Measurements from ENCODE around the gene WDR55. TPM values are rescaled to one million over a fixed set of nuclear protein-coding genes. Genes with fewer than 3 reads are reported as not detected.

WDR55 gene
- total and polyA plus RNA-seq, 2 donors (not counting 1 experiment from before 2014, with no cell fraction given), result 43.4 to 44.7 TPM

DNA sequence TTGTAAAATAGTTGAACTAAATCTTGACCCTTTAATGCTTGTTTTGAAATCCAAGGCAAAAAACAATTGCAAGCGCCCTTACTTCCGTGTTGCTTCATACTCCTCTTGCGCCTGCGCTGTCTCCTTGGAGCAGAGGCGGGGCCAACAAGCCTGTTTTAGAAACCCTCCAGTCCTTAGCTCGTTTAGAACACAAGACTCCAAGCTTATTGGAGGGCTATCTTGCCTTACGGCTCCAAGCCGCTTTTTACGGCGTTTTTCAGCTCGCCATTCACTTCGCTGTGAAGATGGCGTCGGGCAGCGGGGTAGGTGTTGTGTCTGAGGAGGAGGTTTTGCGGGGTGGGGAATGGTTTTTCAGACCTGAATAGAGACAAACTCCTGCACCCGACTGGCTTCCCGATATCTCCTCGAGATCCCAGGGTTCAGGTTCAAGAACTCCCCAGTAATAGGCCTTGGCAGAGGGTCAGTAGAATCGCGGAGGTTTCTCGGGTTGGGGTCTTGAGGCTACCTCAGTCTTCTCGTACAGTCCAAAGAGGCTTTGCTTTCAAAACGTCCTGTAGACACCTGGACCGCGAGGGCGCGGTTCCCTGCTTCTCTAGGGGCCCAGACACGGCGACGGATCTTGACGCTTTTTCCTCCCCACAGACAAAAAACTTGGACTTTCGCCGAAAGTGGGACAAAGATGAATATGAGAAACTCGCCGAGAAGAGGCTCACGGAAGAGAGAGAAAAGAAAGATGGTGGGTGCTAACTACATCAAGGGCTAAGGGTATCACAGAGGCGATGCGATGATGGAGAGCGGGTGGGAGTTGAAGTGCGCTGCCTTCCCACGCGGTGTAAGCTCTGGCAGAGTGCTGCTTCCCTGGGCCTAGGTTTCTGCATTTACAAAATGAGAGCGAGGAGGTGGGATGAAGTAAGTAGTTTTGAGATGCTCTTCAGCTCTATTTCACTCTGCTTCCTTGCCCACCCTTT lies 35.8 kb downstream of the WDR55 start, which contains the start of gene ZMAT2:
ZMAT2 (plus strand) TSS at position 271 of the 968 bp plus-strand sequence; CDS start at position 285, 14 bp downstream.
- WGBS (ENCODE audit: insufficient coverage), result 2% methylated on average over 29 of the region's 44 CpGs
- ATAC-seq (ENCODE audit: low read depth) (peak; percentile 99), DNase-seq (peak; percentile 96)
- H3K9ac ChIP-seq (ENCODE audit: low read length), result peak within 1 kb of the TSS; percentile 88
- peak within 1 kb of the TSS; percentile 78 for H2AFZ ChIP-seq (ENCODE audit: insufficient read depth, low read depth, low read length, poor library complexity, severe bottlenecking)
- Mint-ChIP-seq H3K27ac (peak within 1 kb of the TSS; percentile 91), H3K4me3 (peak within 1 kb of the TSS; percentile 96), H3K4me1 (peaks cover 23% of the 10 kb centered on the region), H3K9me3 (ENCODE audit: insufficient read depth) (no peaks in the 10 kb centered on the region), H3K27me3 (no peaks in the 10 kb centered on the region)
- TF ChIP-seq EZH2 (IDR thresholded peaks at IDR 0.05; ENCODE audit: borderline replicate concordance, insufficient read depth, low read depth, low read length, poor library complexity, severe bottlenecking), result no peak
- no peak for TF ChIP-seq CTCF (IDR thresholded peaks at IDR 0.05)
- H3K4me3 ChIP-seq (ENCODE audit: control extremely low read depth in 1 of 5, extremely low read depth in 1 of 5, insufficient read depth in 1 of 5, low read depth in 2 of 5, low read length in 4 of 5), result peak within 1 kb of the TSS; percentile 58 to 97 (median 92)
- no peaks in the 10 kb centered on the region for H4K20me1 ChIP-seq (ENCODE audit: control insufficient read depth, insufficient read depth, low read length, poor library complexity, severe bottlenecking)
- H3K36me3 ChIP-seq (replicated peaks in 1 of 2; ENCODE audit: control extremely low read depth in 1 of 2, control insufficient read depth in 1 of 2, extremely low read depth in 1 of 2, insufficient read depth in 2 of 2, low read length in 1 of 2), result peaks cover 2 to 73% of the 10 kb centered on the region in 2 experiments
- ChIA-PET CTCF (interaction anchor here (1.9 kb wide), 1 partner anchor 10 kb away, joined by 9 read pairs; no protein-coding TSS in a partner anchor), POLR2A (interaction anchor here (0.9 to 1.4 kb wide), 3 partner anchors 10 to 153 kb away, joined by 3 to 7 read pairs (median 4); partner anchors contain the start of genes EIF4EBP3, HARS1, HARS2 and SRA1)
- no peaks in the 10 kb centered on the region for H3K9me3 ChIP-seq (ENCODE audit: control extremely low read depth in 1 of 3, control insufficient read depth in 2 of 3, insufficient read depth in 1 of 3, low read length in 2 of 3)
- H3K4me1 ChIP-seq (ENCODE audit: control insufficient read depth in 2 of 2, insufficient read depth in 2 of 2, low read length in 2 of 2), result peaks cover 13 to 16% of the 10 kb centered on the region in 2 donors
- intact Hi-C loops (cut with micrococcal nuclease), result loop anchor here (1.0 to 5.0 kb wide), 8 partner anchors 9 to 299 kb away; partner anchors contain the start of genes ANKHD1, APBB3, EIF4EBP3 and HARS1
- peak within 1 kb of the TSS; percentile 86 for H3K4me2 ChIP-seq (replicated peaks; ENCODE audit: low read depth, low read length, poor library complexity, severe bottlenecking)
- no peaks in the 10 kb centered on the region for H3K27me3 ChIP-seq (replicated peaks in 1 of 4; ENCODE audit: control extremely low read depth in 1 of 4, control insufficient read depth in 3 of 4, insufficient read depth in 4 of 4, low read length in 3 of 4)
- H3K79me2 ChIP-seq (ENCODE audit: control insufficient read depth, insufficient read depth, low read length), result peaks cover 21% of the 10 kb centered on the region
- H3K27ac ChIP-seq (ENCODE audit: low read length in 2 of 2), result peak within 1 kb of the TSS; percentile 46 to 77
